ENCODE measurements around the gene UGT3A2.

UGT3A2 gene

DNA sequence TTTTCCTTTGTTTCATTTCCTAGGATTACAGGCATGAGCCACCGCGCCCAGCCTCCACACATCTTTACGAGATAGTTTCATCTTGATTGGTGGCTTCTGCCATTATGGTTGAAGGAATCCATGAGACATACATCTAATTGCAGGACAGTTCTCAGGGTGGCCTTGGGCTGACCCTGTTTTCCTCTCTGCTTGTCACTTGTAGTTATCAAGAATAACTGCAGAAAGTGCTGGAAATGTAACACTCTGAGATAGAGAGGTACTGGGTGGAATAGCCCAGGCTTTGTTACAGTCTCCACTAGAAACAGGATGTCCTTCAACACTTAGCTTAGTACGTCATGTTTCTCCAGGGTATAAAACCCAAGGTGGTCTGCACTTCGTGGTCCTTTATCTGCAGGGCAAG lies 10.7 kb downstream of the UGT3A2 start:
- Histone ChIP-seq H3K4me2 (ENCODE audit: low read length) (no peak overlapping the region), H3K27ac (no peak overlapping the region), H3K36me3 (ENCODE audit: control insufficient read depth, insufficient read depth, low read length) (no peaks in the 10 kb centered on the region), H3K4me3 (ENCODE audit: low read depth, low read length) (no peak overlapping the region), H2AFZ (no peak overlapping the region), H3K9me3 (ENCODE audit: control insufficient read depth, low read length) (no peaks in the 10 kb centered on the region), H3K9ac (no peak overlapping the region), H3K27me3 (ENCODE audit: control insufficient read depth, insufficient read depth, low read length) (no peaks in the 10 kb centered on the region), H3K79me2 (no peaks in the 10 kb centered on the region), H3K4me1 (no peaks in the 10 kb centered on the region)
- TF ChIP-seq CTCF (IDR thresholded peaks at IDR 0.05), result no peak

DNA sequence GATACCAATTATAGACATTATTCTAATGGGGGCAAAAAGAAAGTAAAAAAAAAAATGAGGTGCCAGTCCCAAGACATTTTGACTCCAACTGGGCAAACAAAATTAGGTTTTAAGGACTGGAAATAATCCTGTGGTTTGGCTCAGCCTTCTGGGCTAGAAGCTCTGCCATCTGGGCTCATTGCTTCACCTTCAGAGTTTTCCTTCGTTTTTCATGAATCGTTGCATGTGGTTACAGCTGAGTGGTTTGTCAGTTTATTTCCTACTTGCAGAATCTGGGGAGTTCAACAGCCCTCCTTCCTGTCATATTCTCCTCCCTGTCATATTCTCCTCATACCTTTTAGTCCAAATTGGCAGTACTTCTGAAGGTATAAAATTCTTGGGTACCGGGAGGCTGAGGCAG lies 12.0 kb downstream of the UGT3A2 start:
- H3K36me3 ChIP-seq (ENCODE audit: control insufficient read depth, insufficient read depth, low read length), result no peaks in the 10 kb centered on the region

DNA sequence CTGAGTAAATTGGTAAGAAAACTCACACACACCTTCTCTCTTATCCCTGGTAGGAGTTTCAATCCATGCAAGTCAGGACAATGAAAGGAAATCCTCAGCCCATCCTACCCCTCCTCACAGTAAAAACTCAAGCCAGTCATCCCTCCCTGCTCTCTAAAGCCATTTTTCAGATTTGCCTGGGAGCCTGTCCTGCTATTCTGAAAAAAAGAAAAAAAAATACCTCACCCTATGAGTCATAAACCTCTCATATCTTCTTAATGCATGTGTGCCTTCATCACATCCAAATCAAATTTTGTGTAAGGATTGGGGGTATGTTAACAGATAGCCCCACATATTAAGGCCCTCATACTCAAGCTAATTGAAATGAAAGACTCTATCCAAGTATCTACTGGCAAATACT lies 14.1 kb downstream of the UGT3A2 start:
- Histone ChIP-seq H3K4me2 (ENCODE audit: low read length) (no peak overlapping the region), H3K79me2 (no peaks in the 10 kb centered on the region), H3K9ac (no peak overlapping the region), H3K27ac (no peak overlapping the region), H3K36me3 (ENCODE audit: control insufficient read depth, insufficient read depth, low read length) (no peaks in the 10 kb centered on the region), H3K27me3 (ENCODE audit: control insufficient read depth, insufficient read depth, low read length) (no peaks in the 10 kb centered on the region), H2AFZ (no peak overlapping the region), H3K9me3 (ENCODE audit: control insufficient read depth, low read length) (no peaks in the 10 kb centered on the region), H3K4me1 (no peaks in the 10 kb centered on the region), H3K4me3 (ENCODE audit: low read depth, low read length) (no peak overlapping the region)
- TF ChIP-seq CTCF (IDR thresholded peaks at IDR 0.05), result no peak

More for the DNA sequence above, 12.0 kb downstream of the UGT3A2 start:
- Histone ChIP-seq H3K79me2 (no peaks in the 10 kb centered on the region), H2AFZ (no peak overlapping the region), H3K4me1 (no peaks in the 10 kb centered on the region), H3K9ac (no peak overlapping the region), H3K4me2 (ENCODE audit: low read length) (no peak overlapping the region), H3K4me3 (ENCODE audit: low read depth, low read length) (no peak overlapping the region), H3K27me3 (ENCODE audit: control insufficient read depth, insufficient read depth, low read length) (no peaks in the 10 kb centered on the region), H3K9me3 (ENCODE audit: control insufficient read depth, low read length) (no peaks in the 10 kb centered on the region), H3K27ac (no peak overlapping the region)
- TF ChIP-seq CTCF (IDR thresholded peaks at IDR 0.05), result no peak

DNA sequence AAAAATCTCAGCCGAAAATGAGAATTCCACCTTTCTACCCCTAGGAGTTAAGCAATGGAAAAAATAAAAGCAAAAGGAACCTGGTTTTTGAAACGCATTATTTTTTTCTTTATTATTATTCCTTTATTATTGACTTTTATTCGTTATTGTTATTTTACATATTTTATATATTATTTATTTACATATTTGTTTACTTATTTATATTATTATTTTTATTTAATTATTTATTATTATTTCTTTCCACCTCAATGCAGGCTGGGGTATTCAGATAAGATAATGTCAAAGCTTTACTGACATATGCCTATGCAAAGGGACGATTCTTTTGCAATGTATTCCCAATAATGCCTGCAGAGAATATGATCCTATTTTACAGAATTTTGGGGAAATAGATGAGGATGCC lies 16.7 kb downstream of the UGT3A2 start:
- H3K79me2 ChIP-seq, result no peaks in the 10 kb centered on the region
- no peak overlapping the region for H2AFZ ChIP-seq
- H3K9me3 ChIP-seq (ENCODE audit: control insufficient read depth, low read length), result no peaks in the 10 kb centered on the region
- H3K27ac ChIP-seq, result no peak overlapping the region
- no peak overlapping the region for H3K4me2 ChIP-seq (ENCODE audit: low read length)
- no peak overlapping the region for H3K9ac ChIP-seq
- H3K4me1 ChIP-seq, result no peaks in the 10 kb centered on the region
- TF ChIP-seq CTCF (IDR thresholded peaks at IDR 0.05), result no peak
- no peaks in the 10 kb centered on the region for H3K27me3 ChIP-seq (ENCODE audit: control insufficient read depth, insufficient read depth, low read length)
- no peaks in the 10 kb centered on the region for H3K36me3 ChIP-seq (ENCODE audit: control insufficient read depth, insufficient read depth, low read length)
- H3K4me3 ChIP-seq (ENCODE audit: low read depth, low read length), result no peak overlapping the region

GRCh38 chr5:36047384-36048160 lies 19.1 kb downstream of the UGT3A2 start:
- no peak for TF ChIP-seq CTCF (IDR thresholded peaks at IDR 0.05)
- H3K27me3 ChIP-seq (ENCODE audit: control insufficient read depth, insufficient read depth, low read length), result no peaks in the 10 kb centered on the region
- H3K27ac ChIP-seq, result no peak overlapping the region
- H3K36me3 ChIP-seq (ENCODE audit: control insufficient read depth, insufficient read depth, low read length), result no peaks in the 10 kb centered on the region
- H2AFZ ChIP-seq, result no peak overlapping the region
- no peaks in the 10 kb centered on the region for H3K79me2 ChIP-seq
- no peaks in the 10 kb centered on the region for H3K4me1 ChIP-seq
- H3K9me3 ChIP-seq (ENCODE audit: control insufficient read depth, low read length), result no peaks in the 10 kb centered on the region
- no peak overlapping the region for H3K9ac ChIP-seq
- H3K4me2 ChIP-seq (ENCODE audit: low read length), result no peak overlapping the region
- no peak overlapping the region for H3K4me3 ChIP-seq (ENCODE audit: low read depth, low read length)

All from parathyroid adenoma (tissue), 2 donors.